T-helper 9 cell (primary cell): ENCODE data around the gene SCLY.

Experiments used
- DNase-seq: peaks from one replicate; pipeline ENCODE4 v3.0.0-alpha.2; 2020

SCLY gene

DNA sequence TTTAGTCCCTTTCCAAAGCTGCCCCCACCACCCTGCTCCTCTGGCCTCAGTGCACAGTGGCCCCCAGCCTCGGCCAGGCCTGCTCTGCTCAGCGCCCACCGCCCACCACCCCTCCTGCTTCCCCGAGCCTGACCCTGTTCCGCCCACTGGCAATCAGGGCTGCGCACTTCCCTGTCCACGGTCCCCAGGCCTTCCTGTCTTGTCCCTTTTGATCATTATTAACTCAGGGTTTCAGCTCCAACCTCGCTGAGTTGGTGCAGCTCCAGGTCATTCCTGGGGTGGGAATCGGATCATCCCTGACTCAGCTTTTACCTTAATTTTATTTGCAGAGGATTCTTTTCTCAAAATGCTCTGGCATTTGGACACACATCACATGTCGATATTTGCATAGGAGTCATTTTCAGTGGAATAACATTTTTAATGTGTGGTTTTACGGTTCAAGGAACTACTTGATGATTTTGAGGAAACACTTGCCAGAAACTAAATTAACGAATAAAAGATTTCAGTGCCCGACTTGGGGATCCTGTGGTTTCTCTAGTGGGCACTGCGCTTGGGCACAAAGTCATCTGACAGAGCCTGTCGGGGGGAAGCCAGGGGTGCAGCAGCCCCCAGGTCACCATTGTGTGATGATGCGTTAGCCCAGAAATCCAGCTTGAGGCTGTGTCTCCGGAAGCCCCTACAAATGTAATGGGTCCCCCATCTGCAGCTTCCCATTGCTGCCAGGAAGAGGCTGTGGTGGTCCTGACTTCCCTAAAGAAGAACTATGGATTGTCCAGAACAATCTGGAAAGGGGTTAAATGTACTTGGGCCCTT is 38.3 kb downstream of the SCLY start:
- DNase-seq: no peak

DNA sequence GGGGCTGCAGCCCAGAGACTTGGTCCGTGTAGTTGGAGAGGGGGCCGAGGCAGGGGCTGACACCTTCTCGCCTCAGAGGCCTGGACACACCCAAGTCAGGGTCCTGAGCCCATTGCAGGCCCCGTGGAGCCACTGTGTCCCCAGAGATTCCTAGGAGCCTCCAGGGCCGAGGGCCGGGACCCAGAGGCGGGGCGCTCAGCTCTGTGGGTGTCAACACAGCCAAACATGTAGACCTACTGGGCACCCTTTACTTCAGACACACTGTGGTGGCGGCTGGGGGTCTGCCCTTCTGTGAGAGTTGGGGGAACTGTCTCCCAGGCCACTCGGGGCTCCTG is 38.9 kb downstream of the SCLY start:
- no peak for DNase-seq

DNA sequence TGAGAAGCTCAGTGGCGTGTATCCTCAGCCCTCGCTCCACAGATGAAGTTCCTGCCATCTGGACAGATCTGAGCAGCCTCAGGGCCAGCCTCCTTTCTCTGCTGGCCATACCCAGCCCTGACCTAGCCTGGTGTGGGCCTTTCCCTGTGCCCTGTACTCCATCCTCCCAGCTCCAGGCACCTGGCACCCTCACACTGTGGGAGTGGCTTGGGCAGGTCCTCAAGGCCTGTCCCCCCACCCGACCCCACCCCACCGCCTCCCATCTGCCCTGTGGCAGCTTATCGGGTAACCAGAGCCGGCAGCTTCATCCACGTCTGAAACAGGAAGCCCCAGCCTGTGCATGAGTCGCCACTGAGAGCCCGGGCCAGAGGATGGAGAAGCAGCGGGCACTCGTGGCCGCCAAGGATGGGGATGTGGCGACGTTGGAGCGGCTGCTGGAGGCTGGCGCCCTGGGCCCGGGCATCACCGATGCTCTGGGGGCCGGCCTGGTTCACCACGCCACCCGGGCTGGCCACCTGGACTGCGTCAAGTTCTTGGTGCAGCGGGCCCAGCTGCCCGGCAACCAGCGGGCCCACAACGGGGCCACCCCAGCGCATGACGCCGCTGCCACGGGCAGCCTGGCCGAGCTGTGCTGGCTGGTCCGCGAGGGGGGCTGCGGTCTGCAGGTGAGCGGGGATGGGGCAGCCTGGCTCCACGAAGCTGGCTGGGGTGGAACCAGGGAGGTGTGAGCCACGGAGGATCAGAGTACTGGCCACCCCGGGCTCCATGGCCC is 39.4 kb downstream of the SCLY start, which contains the start of gene ESPNL:
TSS of gene ESPNL (plus strand) at position 292 of the 772 bp plus-strand sequence. CDS start at position 372, 80 bp downstream.
- no peak for DNase-seq

DNA sequence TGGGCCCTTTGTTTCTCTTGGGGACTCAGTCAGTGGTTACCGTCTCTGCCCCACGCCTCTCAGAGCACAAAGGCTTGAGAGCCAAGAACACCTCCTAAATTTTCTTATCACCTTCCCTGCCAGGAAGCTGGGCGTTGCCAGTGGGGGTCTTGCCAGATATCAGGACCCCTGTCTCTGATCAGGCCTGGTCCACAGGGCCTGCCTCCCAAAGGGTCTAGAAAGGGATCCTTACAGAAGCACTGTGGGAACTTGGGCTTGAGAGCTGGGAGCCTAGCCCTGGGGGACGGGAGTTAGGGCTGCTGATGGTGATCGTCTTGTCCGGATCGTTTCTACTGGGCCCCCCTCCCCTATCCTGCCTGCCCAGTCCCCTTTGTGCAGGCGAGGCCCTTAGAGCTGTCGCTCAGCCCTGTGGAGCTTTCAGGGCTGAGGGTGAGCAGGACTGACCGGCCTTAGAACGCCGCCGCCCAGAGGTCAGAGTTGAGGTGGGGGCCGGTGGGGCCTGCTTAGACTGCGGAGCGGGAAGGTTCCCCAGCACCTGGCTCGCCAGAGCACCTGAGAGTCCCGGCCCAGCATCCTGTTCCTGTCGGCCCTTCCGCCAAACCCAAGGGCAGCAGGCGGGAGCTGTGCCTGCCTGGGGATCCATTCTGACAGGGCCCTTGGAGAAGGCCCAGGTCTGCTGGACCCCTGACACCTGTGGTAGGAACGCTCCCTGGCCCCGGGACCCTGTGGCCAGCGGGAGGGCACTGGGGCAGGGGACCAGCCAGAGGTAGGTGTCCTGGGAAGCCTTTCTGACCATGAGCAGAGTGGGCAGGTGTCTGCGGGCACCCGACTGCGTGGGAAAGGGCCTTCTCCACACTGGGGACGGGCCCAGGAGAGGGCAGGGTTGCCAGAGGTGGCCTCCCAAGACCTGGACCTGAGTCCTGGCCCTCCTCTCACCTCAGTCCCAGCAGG is 40.3 kb downstream of the SCLY start:
- DNase-seq: no peak

DNA sequence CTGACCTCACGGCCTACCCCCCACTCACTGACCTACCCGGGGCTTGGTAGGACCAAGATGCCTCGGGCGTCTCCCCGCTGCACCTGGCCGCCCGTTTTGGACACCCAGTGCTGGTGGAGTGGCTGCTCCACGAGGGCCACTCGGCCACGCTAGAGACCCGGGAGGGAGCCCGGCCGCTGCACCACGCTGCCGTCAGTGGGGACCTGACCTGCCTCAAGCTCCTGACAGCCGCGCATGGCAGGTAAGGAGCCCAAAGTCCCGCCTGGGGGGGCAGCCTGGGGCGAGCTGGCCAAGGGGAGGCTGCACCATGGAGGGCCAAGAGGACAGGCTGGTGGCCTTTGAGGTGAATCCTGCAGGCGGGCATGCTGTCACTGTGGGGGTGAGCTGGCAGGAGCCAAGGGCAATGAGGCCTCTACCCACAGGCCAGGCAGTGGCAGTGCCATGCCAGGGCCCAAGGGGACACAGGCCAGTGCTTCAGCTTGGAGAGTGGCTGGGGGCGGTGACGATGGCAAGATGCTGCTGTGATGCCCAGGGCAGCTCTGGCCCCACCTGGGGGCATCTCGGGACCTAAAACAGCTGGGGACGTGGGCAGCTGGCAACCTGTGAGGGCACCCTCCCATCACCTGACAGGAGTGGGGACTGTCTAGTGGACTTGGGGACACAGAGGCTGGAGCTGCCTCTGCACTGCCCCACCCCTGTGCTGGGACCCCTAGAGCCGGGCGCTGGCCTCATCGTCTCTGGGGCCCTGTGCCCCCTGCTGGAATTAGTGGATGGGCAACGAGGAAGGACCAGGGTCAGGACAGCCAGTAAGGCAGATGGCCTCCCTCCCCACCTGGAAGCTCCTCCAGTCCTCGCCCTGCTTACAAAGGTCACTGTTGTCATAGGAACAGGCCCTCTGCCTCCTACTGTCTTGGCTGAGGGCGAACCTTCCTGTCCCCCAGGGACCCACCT is 41.4 kb downstream of the SCLY start:
- DNase-seq: no peak

DNA sequence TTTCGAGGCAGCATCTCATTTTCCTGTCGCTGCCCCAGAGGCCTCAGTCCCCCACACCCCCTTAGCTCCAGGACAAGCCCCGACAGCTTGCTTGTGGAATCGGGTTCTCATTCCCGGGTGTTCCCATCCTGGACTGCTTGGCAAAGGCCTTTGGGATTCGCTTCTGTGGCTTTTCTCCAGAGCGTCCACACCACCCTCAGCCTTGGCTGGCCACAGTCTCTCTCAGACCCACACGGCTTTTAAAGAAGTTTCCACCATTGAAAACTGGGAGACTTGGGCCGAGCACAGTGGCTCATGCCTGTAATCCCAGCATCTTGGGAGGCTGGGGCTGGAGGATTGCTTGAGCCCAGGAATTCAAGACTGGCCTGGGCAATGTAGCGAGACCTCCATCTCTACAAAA is 42.1 kb downstream of the SCLY start:
- DNase-seq: no peak

DNA sequence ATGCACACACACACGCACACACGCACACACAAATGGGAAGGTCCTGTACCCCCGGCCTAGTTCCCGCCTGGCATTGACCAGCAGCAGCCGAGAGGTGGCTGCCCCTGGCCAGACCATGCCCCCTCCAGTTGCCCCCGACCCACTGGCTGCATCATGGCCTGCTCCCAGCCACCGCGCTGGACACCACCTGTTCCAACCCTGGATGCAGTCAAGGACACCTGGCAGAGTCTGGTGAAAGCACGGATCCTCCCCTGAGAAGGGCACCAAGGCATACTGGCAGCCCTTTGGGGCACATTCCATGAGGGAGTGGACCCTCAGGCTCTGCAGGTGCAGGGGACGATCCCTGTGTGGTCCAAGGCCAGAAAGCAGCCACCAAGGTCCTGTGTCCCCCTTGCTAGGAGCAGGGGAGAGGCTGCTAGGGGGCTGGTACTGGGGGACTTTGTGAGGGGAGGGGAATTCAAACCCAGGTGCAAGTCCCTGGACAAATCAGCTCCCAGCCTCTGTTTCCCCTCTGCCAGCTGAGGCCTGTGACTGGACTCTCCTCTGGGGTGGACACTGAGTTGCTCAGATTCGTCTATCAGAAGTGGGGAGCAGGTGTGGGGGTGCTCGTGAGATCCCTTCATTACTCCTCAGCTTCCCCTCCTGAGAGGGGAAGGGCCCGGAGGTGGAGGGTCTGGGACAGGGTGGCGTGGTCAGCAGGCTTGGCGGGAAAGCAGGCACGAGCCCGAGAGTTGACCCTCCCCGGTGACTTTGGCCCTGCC is 42.8 kb downstream of the SCLY start:
- DNase-seq: no peak

DNA sequence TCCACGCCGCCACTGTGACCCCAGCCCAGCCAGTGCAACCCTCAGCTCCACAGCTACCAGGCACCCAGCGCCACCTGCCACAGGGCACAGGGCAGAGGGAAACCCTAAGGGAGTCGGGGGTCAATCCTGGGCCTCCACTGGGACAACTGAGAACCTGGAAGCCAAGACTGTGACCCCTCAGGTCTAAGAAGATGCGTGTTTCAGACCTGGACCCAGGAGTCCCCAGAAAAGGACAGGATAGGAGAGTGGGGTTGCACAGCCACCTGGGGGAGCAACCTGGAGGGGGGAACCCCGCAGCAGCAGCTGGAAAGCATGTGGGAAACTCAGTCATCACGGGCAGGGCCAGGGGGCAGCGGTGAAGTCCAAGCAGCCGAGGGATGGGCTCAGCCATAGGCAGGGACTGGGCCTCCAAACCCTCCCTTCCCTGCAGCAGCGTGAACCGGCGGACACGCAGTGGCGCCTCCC is 43.5 kb downstream of the SCLY start:
- no peak for DNase-seq

DNA sequence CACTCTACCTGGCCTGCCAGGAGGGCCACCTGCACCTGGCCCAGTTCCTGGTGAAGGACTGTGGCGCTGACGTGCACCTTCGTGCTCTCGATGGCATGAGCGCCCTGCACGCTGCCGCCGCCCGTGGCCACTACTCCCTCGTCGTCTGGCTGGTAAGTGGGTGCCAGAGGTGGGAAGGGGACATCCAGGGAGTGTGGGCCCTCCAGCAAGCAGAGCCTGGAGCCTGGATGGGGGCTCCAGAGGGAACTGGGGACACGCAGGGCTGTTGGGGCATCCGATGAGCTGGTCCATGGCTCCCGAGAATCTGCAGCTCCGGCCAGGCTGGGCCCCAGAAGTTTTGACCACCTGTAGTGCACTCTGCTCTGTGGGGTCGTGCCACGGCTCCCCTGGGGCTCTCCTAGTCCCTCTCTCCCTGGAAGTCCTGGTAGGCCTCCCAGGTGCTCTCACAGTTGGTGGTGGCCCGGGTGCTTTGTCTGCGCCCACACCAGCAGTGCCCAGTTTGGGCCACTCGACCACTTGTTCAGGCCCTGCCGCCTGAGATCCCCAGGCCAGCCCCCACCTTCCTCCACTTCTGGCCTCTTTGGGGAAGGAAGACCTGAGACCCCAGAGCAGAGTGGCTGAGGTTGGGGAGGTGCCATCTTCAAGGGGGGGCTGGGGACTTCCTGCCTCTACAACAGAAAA is 44.0 kb downstream of the SCLY start:
- DNase-seq: no peak

DNA sequence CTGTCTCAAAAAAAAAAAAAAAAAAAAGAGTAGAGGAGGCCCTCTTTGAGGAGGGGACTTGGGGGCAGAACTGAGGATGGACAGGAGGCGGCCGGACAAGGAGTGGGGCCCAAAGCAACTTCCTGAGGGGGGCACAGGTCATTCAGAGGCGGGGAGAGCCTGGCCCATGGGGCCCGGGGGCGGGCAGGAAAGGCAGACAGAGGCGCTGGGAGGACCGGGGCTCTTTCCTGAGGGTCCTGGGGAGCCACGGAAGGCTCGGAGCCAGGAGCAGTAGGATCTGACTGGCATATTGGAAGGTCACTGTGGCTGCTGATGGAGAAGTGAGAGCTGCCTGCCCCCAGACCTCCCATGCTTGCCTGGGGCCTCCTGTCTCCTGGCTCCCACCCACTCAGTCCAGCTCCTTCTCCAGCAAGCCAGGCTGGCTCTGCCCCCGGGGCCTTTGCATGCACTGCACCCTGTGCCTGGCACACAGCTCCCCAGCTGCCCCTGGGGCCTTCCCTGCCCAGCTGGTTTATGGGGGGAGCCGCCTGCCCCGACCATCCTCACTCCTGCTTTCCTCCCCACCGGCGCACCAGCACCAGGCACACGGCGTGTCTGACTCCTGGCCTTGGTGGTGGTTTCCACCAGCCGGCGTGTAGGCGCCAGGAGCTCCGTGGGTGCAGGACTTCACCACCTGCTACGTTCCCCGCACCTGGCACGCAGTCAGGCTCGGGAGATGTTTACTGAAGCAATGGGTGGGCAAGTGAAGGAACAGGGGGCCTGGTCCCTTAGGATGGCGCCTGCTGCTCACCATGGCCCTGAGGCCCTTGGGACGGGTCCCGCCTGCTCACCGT is 44.9 kb downstream of the SCLY start:
- no peak for DNase-seq

DNA sequence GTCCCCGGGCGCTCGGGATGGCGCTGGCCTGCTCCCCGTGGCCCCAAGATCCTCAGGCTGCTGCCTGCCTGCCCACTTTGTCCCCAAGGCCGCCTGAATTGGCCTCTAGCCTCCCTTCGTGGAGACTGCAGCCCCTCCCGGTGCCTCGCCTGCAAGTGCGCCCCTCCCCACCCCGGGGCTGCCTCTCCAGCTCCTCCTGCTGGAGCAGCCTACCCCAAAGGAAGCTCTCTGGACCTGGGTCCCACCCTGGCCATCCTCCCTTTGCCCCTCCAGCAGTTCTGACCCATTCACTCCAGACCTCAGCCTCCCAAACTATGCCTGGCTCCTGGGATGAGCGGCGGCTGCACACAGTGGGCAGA is 45.5 kb downstream of the SCLY start:
- no peak for DNase-seq

DNA sequence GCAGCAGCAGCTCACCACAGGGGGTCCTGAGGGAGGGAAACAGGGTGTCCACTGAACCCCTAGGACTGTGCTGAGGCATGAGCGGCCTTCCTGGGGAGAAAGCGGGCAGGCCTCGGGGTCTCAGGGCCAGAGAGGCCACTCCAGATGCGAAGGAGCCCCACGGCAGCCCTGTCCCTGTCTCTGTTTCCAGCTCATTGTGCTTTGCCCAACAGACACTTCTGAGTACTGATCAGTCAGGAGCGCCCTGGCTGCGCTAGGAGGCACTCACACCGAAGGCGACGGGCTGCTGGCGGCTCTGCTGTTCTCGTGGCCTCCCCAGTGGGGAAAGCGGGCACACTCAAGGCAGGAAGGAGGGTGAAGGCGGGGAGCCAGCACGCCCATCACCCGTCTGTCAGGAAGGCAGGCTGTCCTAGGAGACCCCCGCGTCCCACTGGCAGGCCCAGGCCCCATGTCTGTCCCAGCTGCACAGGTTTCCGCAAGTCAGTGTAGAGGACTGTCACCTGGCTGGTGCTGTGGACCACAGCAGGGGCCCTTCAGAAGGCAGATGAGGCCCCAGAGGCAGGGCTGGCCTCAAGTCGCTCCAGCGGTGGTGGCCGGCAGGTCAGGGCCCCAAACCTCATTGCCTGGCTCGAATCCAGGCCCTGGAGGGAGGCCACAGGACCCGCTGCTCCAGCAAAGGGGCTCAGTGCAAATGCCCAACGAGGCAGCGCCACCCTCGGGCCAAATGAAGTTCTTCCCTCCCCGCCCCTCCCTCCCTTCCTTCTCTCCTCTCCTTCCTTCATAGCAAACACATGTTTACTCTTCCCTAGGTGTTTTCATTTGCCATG is 46.1 kb downstream of the SCLY start:
- no peak for DNase-seq

DNA sequence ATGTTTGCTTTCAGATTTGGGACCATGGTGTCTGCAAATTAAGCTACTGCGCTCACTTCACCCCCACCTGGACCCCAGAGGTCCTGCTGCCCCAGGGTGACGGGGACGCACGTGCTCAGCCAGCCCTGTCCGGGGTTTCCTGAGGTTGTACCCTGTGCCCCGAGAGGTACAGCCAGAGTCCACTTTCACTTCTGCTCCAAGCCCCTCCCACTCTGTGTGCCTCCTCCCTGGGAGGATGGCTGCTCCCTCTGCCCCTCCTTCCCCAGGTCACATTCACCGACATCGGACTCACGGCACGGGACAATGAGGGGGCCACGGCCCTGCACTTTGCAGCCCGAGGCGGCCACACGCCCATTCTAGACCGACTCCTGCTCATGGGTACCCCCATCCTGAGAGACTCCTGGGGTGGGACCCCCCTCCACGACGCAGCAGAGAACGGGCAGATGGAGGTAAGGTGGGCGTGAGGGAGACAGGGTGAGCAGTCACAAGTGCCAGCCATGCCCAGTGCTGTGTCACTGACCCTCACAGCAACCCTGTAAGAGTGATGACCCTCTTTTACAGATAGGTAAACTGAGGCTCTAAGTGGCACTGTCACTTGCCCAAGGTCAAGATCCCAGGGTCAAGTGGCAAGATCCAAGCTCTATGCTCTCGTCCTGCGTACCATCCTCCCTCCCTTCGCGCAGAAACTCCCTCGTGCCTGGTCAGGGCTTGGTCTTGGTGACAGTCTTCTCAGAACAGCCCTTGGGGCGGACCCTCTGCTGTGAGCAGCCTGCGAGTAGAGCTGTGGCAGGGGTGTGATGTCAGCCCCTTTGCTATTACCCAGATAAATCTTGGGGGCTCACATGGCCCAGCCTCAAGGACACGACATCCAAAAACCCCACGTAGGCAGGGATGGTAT is 47.0 kb downstream of the SCLY start:
- no peak for DNase-seq

DNA sequence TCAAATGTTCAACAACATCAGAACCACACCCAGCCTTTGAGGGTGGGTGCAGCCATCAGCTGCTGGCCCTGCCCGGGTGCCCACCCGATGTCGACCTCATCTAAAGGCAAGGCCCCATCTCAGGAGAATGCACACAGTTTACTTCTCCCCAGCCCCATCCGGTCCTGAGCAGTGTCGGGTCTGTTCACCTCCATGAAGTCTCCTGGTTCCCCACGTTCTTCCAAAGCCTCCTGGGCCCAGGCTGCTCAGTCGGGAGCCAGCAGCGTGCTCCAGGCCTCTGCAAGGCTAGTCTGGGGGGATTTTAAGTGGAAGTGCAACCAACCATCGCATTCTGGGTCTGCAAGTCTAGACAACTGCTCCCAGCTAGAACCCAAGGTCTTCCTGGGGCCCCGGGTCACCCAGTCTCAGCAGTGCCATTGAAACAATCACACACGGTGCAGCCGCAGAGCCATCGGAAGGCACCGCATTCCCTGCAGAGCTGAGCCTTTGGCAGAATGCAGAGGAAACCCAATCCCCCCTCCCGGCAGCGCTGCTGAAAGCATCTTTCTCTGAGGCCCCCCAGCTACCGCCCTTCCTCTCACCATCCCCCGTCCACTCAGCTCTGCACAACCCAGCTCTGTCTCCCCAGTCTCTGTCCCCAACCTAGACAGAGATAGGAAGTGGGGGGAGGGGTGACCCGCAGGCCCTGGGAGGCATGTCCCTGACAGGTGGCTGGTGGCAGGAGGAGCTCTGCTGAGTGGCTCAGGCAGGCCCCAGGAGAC is 47.8 kb downstream of the SCLY start:
- no peak for DNase-seq

DNA sequence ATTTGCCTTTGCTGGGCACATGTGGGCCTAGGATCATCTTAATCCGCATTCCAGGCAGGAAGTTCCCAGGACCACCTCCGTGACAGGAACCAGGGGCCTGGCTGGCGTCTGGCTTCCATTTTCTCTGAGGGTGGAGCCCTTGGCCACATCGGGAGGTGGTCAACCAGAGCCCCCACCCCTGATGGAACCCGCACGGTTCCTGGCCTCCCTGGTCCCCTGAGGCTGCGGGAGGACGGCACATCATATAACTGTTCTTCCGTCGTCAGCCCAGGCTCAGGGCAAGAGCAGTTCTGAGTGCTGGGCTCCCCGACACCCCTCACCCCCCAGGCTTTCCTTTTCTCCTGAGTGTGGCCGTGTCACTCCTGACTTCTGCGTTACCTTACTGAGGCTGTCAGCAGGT is 52.8 kb downstream of the SCLY start:
- DNase-seq: no peak

DNA sequence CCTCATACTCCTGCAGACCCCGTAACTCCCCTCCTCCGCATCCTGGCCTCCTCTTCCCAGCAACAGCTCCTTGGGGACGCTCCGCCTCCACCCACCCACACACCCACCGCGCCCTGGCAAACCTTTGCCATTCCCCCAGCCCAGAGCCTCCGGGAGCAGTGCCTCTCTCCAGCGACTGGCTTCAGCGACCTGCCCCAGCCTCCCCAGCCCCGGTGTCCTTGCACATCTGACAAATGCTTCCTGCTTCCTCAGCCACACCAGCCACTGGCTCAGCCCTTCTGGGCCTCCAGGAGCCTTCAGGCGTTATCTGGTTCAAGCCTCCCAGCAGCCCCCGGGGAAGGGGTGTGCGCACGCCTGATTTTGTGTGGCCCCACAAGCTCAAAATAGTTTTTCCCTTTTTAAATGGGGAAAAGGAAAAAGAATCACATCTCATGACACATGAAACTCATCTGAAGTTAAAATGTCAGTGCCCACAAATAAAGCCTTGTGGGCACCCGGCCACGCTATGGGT is 53.6 kb downstream of the SCLY start:
- DNase-seq: no peak
